ENCODE data around the gene SLC25A29. TPM values are rescaled to one million over a fixed set of nuclear protein-coding genes. Genes with fewer than 3 reads are reported as not detected.

Gene SLC25A29
- total and polyA plus RNA-seq, 12 donors = 9.0 to 277 (median 88.4) TPM

- no peak overlapping the region for H3K4me3 ChIP-seq
- no peak for DNase-seq
- H3K27ac ChIP-seq = peak overlapping the region in 2 of 5 donors; percentile 22 to 25
- H3K4me1 ChIP-seq (replicated peaks in 1 of 2) = peaks cover 13 to 37% of the 10 kb centered on the region in 2 donors
- H3K36me3 ChIP-seq (replicated peaks in 1 of 2) = peaks cover 0 to 27% of the 10 kb centered on the region in 2 donors
- TF ChIP-seq CTCF (IDR thresholded peaks at IDR 0.05) = no peak
- TF ChIP-seq POLR2A (IDR thresholded peaks at IDR 0.05) = no peak
- no peaks in the 10 kb centered on the region for H3K9me3 ChIP-seq (replicated peaks in 1 of 3)
- intact Hi-C loops (cut with DNase I) = no loop called here
- 81 to 89% (median 87%) methylated on average over 3 of the region's 3 CpGs for WGBS, 4 donors
- no peaks in the 10 kb centered on the region for H3K27me3 ChIP-seq
Measured at GRCh38 chr14:100261621-100262020, 44.6 kb downstream of the SLC25A29 start.

DNA sequence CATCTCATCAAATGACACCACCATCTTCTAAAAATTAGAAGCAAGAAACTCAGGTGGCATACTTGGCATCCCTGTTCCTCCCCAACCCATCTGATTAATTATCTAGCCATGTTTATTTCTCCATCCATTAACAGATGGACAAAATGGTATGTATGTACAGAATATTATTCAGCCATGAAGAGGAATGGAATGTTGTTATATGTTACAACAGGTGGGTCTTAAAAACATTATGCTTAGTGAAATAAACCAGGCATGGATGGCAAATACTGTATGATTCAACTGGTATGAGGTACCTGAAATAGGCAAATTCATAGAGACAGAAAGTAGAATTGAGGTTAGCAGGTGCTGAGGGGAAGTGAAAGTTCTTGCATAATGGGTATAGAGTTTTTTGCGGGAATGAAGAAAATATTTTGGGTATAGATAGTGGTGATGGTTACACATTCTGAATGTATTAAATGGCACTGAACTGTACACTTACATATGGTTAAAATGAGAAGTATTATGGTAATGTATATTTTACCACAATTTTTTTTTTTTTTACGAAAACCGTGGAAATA, 49.8 kb downstream of the SLC25A29 start:
- Histone ChIP-seq H3K9me3 (replicated peaks in 1 of 3) (no peaks in the 10 kb centered on the region), H3K27me3 (no peaks in the 10 kb centered on the region), H3K4me1 (replicated peaks in 1 of 2) (peaks cover 9 to 38% of the 10 kb centered on the region in 2 donors), H3K36me3 (replicated peaks in 1 of 2) (no peaks in the 10 kb centered on the region), H3K27ac (no peak overlapping the region), H3K4me3 (no peak overlapping the region)
- WGBS, 4 donors = 85 to 90% (median 85%) methylated on average over 3 of the region's 3 CpGs
- no peak for TF ChIP-seq POLR2A (IDR thresholded peaks at IDR 0.05)
- TF ChIP-seq CTCF (IDR thresholded peaks at IDR 0.05) = no peak
- intact Hi-C loops (cut with DNase I) = no loop called here
- no peak for DNase-seq

GRCh38 chr14:100252684-100253083, 53.6 kb downstream of the SLC25A29 start:
- peaks cover 18 to 40% of the 10 kb centered on the region in 2 donors for H3K4me1 ChIP-seq (replicated peaks in 1 of 2)
- no peak overlapping the region for H3K4me3 ChIP-seq
- H3K9me3 ChIP-seq (replicated peaks in 1 of 3) = no peaks in the 10 kb centered on the region
- TF ChIP-seq CTCF (IDR thresholded peaks at IDR 0.05) (no peak), POLR2A (IDR thresholded peaks at IDR 0.05) (no peak)
- H3K27ac ChIP-seq = no peak overlapping the region
- DNase-seq = no peak
- intact Hi-C loops (cut with DNase I) = no loop called here
- H3K36me3 ChIP-seq (replicated peaks in 1 of 2) = no peaks in the 10 kb centered on the region
- H3K27me3 ChIP-seq = no peaks in the 10 kb centered on the region

GRCh38 chr14:100250732-100251465, 55.3 kb downstream of the SLC25A29 start:
- intact Hi-C loops (cut with DNase I) = no loop called here
- peak; percentile 49 to 76 (median 66) for DNase-seq
- no peaks in the 10 kb centered on the region for H3K36me3 ChIP-seq (replicated peaks in 1 of 2)
- TF ChIP-seq POLR2A (IDR thresholded peaks at IDR 0.05) = no peak
- H3K4me1 ChIP-seq (replicated peaks in 1 of 2) = peaks cover 28 to 50% of the 10 kb centered on the region in 2 donors
- peak overlapping the region in 4 of 5 donors; percentile 34 to 54 (median 41) for H3K27ac ChIP-seq
- H3K4me3 ChIP-seq = no peak overlapping the region
- WGBS, 4 donors = 52 to 68% (median 62%) methylated on average over 2 of the region's 2 CpGs
- H3K9me3 ChIP-seq (replicated peaks in 1 of 3) = no peaks in the 10 kb centered on the region
- no peaks in the 10 kb centered on the region for H3K27me3 ChIP-seq

All from adrenal gland (tissue), 12 donors.